GM13977 (cell line): ENCODE measurements around the gene DCLK3.

Source experiments
- DNase-seq: peaks from one replicate; pipeline ENCODE4 v3.0.0; 2012; ENCODE audit warnings: low spot score
- in situ Hi-C: fragments of 300-500 bp; cut with MboI; formaldehyde crosslinking; loops from one replicate; pipeline ENCODE4 v1.12.0; 2022; ENCODE audit warnings: low sequenced_read_pairs, low pct_unique_long_range_greater_than_20kb, mixed read lengths, inconsistent platforms; ENCODE audit not compliant: unreplicated experiment
- TF ChIP-seq, protein P1 (sequence below): IDR thresholded peaks from 2 replicates; pipeline ENCODE4 v1.5.1; 2012; ENCODE audit warnings: mild to moderate bottlenecking, control low read depth; ENCODE audit not compliant: insufficient read depth; ENCODE audit errors: extremely low read depth, missing control alignments

The DCLK3 gene

DNA sequence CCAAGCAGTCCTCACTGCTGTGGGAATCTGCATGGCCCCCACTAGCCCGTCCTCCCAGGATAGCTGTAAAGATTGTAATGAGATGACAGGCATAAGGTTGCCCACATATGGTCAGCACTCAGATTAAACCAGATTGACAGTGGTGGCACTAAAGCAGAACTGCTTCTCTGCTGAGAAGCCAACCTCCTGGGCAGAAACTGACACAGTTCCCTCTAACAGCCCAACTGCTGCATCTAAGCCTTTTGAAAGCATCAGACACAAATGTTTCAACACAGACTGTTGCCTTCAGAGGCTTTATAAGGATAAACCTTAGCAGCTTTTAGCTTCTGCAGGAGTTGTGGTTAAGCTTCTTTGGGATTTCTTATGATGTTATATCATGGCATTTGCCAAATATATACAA is 13.0 kb downstream of the DCLK3 start:
- in situ Hi-C loops: no loop called here
- TF ChIP-seq, protein P1, sequence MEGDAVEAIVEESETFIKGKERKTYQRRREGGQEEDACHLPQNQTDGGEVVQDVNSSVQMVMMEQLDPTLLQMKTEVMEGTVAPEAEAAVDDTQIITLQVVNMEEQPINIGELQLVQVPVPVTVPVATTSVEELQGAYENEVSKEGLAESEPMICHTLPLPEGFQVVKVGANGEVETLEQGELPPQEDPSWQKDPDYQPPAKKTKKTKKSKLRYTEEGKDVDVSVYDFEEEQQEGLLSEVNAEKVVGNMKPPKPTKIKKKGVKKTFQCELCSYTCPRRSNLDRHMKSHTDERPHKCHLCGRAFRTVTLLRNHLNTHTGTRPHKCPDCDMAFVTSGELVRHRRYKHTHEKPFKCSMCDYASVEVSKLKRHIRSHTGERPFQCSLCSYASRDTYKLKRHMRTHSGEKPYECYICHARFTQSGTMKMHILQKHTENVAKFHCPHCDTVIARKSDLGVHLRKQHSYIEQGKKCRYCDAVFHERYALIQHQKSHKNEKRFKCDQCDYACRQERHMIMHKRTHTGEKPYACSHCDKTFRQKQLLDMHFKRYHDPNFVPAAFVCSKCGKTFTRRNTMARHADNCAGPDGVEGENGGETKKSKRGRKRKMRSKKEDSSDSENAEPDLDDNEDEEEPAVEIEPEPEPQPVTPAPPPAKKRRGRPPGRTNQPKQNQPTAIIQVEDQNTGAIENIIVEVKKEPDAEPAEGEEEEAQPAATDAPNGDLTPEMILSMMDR: no peak
- DNase-seq: no peak

DNA sequence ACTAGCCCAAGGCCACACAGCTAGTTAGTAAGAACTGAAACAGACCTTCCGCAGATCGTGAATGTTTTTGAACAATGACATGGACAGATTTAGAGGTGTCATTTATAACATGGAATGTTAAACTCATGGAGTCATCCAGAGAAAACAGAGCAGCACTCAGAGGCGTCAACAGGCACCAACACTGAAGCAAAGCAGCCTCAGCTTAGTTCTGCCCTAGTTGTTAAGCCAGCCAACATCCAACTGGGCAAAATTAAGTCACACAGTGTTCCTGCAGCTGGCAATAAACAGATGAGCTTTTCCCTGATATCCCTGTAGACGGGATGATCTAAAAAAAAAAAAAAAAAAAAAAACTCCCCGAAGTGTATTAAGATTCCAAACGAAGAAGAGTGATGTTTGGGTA is 13.6 kb downstream of the DCLK3 start:
- in situ Hi-C loops: no loop called here

DNA sequence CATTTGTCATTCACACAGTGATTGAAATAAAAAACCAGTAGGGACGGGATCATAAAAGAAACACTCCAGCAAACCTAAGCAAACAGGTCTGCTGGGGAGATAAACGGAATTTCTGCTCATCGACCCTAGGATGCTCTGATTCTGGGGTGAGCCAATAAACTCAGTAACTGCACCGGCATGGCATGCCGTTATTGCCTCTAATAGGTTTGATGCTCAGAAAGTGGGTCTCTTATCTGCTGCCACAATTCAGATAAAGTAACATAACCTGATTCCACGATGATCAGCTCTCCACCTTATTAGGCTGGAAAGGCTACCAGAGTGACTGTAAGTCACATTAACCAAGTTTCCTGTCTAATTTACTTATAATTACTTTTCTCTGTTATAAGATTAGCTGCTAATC is 19.6 kb downstream of the DCLK3 start:
- TF ChIP-seq, protein P1: no peak
- in situ Hi-C loops: loop anchor here (25.0 kb wide), 1 partner anchor 468 kb away; no protein-coding TSS in a partner anchor
- no peak for DNase-seq

More for the DNA sequence above, 13.6 kb downstream of the DCLK3 start:
- TF ChIP-seq, protein P1: no peak
- DNase-seq: no peak

DNA sequence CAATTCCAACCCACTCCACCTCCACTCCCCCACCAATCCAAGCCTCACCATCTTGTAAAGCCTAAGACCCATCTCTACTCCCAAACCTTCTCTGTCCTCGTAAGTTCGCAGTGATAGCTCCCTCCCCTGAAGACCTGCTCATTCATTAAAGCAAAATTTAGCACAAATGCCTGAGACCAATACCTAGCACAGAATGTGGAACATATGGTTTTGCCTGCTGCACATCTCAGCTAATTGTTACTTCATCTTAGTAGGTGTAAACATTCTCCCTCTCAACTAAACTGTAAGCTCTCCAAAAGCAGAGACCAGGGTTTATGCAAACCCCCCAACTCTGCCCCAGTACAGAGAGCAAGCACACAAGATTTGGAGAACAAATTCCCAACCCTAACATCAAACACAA is 20.5 kb downstream of the DCLK3 start:
- in situ Hi-C loops: loop anchor here (25.0 kb wide), 1 partner anchor 468 kb away; no protein-coding TSS in a partner anchor
- TF ChIP-seq, protein P1: no peak
- DNase-seq: no peak

DNA sequence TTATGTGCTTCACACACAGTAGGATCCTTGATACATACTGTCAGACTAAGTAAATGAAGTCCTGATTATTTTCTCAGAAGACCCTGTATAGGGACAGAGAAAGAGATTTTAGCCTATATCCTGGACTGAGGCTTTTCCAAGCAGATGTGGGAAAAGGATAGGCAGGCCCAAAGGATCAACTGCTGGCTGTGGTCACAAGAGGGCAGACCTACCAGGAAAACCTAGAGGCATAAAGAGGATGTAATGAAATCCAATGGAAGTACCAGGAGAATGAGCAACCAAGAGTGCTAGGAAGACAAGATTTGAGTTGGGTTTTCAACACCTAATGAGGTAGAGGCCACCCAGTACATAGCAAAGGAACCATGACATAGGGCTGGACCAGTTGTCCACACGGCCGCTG is 23.1 kb downstream of the DCLK3 start:
- TF ChIP-seq, protein P1: no peak
- DNase-seq: no peak
- in situ Hi-C loops: loop anchor here (25.0 kb wide), 1 partner anchor 471 kb away; no protein-coding TSS in a partner anchor

DNA sequence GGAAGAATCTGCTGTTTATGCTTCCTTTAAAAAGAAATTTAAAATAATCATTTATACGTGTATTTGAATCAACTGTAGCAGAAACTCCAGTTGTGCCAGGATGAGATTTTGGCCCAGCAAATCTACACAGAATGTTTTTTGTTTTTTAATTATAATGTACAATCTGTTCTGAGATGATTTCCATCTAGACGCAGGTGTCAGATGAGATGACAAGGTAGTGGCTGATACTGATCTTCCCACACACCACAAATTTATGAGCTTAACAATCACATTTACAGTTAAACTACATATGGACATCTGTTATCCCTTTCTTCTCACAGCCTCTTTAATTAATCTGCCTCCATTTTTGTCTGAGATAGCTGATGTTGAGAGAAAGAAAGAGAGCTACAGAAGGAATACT is 23.6 kb downstream of the DCLK3 start:
- TF ChIP-seq, protein P1: no peak
- DNase-seq: no peak
- in situ Hi-C loops: loop anchor here (25.0 kb wide), 1 partner anchor 472 kb away; no protein-coding TSS in a partner anchor
